ENCODE results near the gene RBPMS2. TPM values are rescaled to one million over a fixed set of nuclear protein-coding genes. Genes with fewer than 3 reads are reported as not detected.

The RBPMS2 gene
- total and polyA plus RNA-seq, 2 of the 8 experiments (the other 6 are each of a cell fraction or from before 2014, with no cell fraction given) = 55.8 to 238 TPM

DNA sequence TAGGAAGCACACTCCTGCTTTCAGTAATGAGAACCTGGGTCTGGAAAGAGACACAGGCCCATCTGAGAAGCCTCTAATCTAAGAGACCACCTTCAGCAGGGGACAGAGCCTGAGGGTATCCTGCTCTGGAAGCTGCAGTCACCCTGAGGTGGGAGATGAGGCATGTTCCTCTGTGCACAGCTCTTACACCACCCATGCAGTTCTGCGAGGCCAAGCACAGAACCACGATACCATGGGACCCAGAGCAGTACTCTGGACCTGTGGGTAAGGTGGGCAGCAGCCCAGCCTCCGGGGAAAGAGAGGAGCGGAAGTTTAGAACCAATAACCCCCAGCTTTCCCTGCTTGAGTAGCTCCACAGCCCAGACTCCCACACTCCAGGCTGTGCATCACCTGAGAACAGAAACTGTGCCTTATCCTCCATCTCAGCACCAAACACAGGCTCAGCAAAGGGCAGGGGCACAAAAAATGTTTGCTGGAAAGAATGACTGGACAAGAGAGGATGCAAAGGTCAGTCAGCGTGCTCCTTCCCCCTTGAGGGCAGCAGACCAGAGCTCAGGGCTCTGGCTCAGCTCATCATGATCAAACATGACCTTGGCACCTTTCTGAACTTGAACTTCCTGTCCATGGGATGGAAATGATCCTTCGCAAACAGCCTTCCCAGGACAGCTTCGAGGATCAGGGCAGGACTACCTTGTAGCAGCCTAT lies 43.1 kb downstream of the RBPMS2 start:
- Histone ChIP-seq H3K79me1 (ENCODE audit: low read depth, low read length) (0 out of 2 replicates have a peak, but pooled peaks cover 6% of the 10 kb centered on the region), H3K4me2 (ENCODE audit: insufficient read depth in 1 of 2, low read depth in 2 of 2, low read length in 2 of 2) (peak overlapping the region; percentile 34 to 36; a peak in 2 of 4 replicates), H4K91ac (replicated peaks; ENCODE audit: insufficient read length, low read length) (peak overlapping the region; percentile 75), H3K4me1 (replicated peaks in 1 of 4; ENCODE audit: control insufficient read depth in 3 of 4, insufficient read depth in 4 of 4, low read length in 3 of 4) (peaks cover 7 to 17% (median 10%) of the 10 kb centered on the region in 4 experiments), H3K4me3 (ENCODE audit: extremely low read depth in 1 of 4, insufficient read depth in 2 of 4, low read depth in 3 of 4, low read length in 4 of 4) (peak overlapping the region in 1 of 4 experiments; percentile 17; a peak in 1 of 8 replicates), H2AFZ (ENCODE audit: low read length) (no peak overlapping the region), H2AK5ac (ENCODE audit: low read depth, low read length) (no peak overlapping the region), H3K14ac (ENCODE audit: insufficient read length) (no peak overlapping the region), H3K36me3 (ENCODE audit: control insufficient read depth in 2 of 4, insufficient read depth in 4 of 4, low read length in 3 of 4) (peaks cover 2 to 27% (median 12%) of the 10 kb centered on the region in 4 experiments), H3K23me2 (ENCODE audit: low read depth, low read length) (no peaks in the 10 kb centered on the region), H3K27ac (ENCODE audit: low read depth, low read length) (peak overlapping the region; percentile 77; the same call in 1 of the 2 replicates), H4K8ac (ENCODE audit: extremely low read depth, insufficient read depth, low read length) (no peak overlapping the region; the same call in 1 of the 2 replicates), H3K4ac (replicated peaks; ENCODE audit: insufficient read length, low read depth, low read length) (peak overlapping the region; percentile 45), H2BK120ac (replicated peaks; ENCODE audit: low read depth, low read length) (peak overlapping the region; percentile 25), H3K56ac (replicated peaks; ENCODE audit: insufficient read length, low read depth, low read length) (no peak overlapping the region), H3K23ac (ENCODE audit: insufficient read length) (no peak overlapping the region), H3K27me3 (replicated peaks in 1 of 4; ENCODE audit: control insufficient read depth in 3 of 4, extremely low read depth in 1 of 4, insufficient read depth in 3 of 4, low read length in 3 of 4) (no peaks in the 10 kb centered on the region), H3K79me2 (ENCODE audit: control insufficient read depth in 1 of 2, insufficient read depth in 2 of 2, low read length in 2 of 2) (peaks cover 2 to 6% of the 10 kb centered on the region in 2 experiments; a peak in 2 of 4 replicates), H3K18ac (ENCODE audit: extremely low read depth, low read length) (peak overlapping the region; percentile 89), H3K9ac (replicated peaks in 1 of 4; ENCODE audit: extremely low read depth in 1 of 4, low read depth in 3 of 4, low read length in 3 of 4) (peak overlapping the region in 1 of 4 experiments; percentile 15; a peak in 1 of 7 replicates), H2BK5ac (ENCODE audit: low read depth, low read length) (peak overlapping the region; percentile 97), H4K20me1 (replicated peaks in 1 of 2; ENCODE audit: control insufficient read depth in 1 of 2, insufficient read depth in 2 of 2, low read length in 2 of 2) (peaks cover 2 to 4% of the 10 kb centered on the region in 2 experiments), H2BK20ac (ENCODE audit: low read length) (peak overlapping the region; percentile 52; the same call in 1 of the 2 replicates), H2BK15ac (ENCODE audit: low read length) (peak overlapping the region; percentile 92), H4K5ac (ENCODE audit: insufficient read length, low read depth, low read length) (peak overlapping the region; percentile 51), H3K9me3 (ENCODE audit: insufficient read depth in 2 of 2, low read depth in 1 of 2, low read length in 1 of 2) (no peaks in the 10 kb centered on the region), H2BK12ac (ENCODE audit: low read depth, low read length) (peak overlapping the region; percentile 27; the same call in 1 of the 2 replicates)
- TF ChIP-seq SP1 (IDR thresholded peaks at IDR 0.05; ENCODE audit: low read depth, low read length) (no peak), POLR2AphosphoS5 (IDR thresholded peaks at IDR 0.05; ENCODE audit: low read depth, low read length) (no peak)
- ChIA-PET POLR2A (ENCODE audit: partially characterized antibody) (interaction anchor here (0.6 to 59.2 kb wide), 22 partner anchors 11 to 256 kb away, joined by 3 to 1192 read pairs (median 6); partner anchors contain the start of gene PIF1), CTCF (ENCODE audit: partially characterized antibody) (interaction anchor here (0.6 to 46.3 kb wide), 28 partner anchors 12 to 465 kb away, joined by 3 to 883 read pairs (median 4); no protein-coding TSS in a partner anchor)
- no peak for FAIRE-seq
- DNase-seq (ENCODE audit: low read depth in 1 of 2, low spot score in 2 of 2) = no peak
- 89% methylated on average over 7 of the region's 7 CpGs; no CpG with 5 or more reads in 1 of the 2 experiments for WGBS, 2 experiments (ENCODE audit: extremely low coverage in 1 of 2, insufficient coverage in 1 of 2, insufficient read length in 1 of 2, insufficient replicate concordance in 2 of 2, low coverage in 1 of 2, low lambda C conversion rate in 2 of 2, missing lambda C conversion rate in 1 of 2)

All from H1 (cell line).